Common myeloid progenitor, CD34-positive (primary cell): ENCODE data around the gene ADAMTS8.

Source experiments
- CTCF ChIA-PET: fragments of 350-600 bp; sonication (Branson Sonifier 250); formaldehyde crosslinking; loops from one replicate; lab custom pipeline; 2021; ENCODE audit warnings: antibody characterized with exemption; lab: Charles Lee
- POLR2A ChIA-PET: fragments of 350-600 bp; sonication (Branson Sonifier 250); formaldehyde crosslinking; loops from one replicate; lab custom pipeline; 2021; ENCODE audit warnings: antibody characterized with exemption; lab: Charles Lee
- DNase-seq, 3 donors: peaks; one replicate each; pipeline versions ENCODE4 v3.0.0 to v3.0.0-alpha.2; 2013
- H3K27ac ChIP-seq, 2 experiments: 1 replicate in 1 of 2; 2 replicates in 1 of 2; pipeline ENCODE4 v1.7.0; 2013; ENCODE audit warnings: inconsistent platforms in 2 of 2, low read length in 2 of 2, mild to moderate bottlenecking in 2 of 2, low read depth in 1 of 2, moderate library complexity in 1 of 2; ENCODE audit not compliant: severe bottlenecking in 2 of 2, insufficient read depth in 1 of 2, poor library complexity in 1 of 2
- H3K27me3 ChIP-seq, 5 experiments: replicated peaks in 2 of 5; 1 replicate in 3 of 5; 2 replicates in 2 of 5; pipeline versions ENCODE4 v1.6.1 to v1.7.0; 2013; ENCODE audit warnings: low read length in 4 of 5, mild to moderate bottlenecking in 2 of 5, moderate library complexity in 2 of 5, inconsistent platforms in 1 of 5; ENCODE audit not compliant: insufficient read depth in 5 of 5, control insufficient read depth in 4 of 5
- H3K36me3 ChIP-seq, 4 experiments: 1 replicate in 2 of 4; 2 replicates in 2 of 4; pipeline versions ENCODE4 v1.6.1 to v1.7.0; 2013; ENCODE audit warnings: low read length in 3 of 4, control low read depth in 1 of 4, mild to moderate bottlenecking in 1 of 4; ENCODE audit not compliant: control insufficient read depth in 4 of 4, insufficient read depth in 4 of 4
- H3K4me1 ChIP-seq, 4 experiments: 1 replicate in 3 of 4; 2 replicates in 1 of 4; pipeline versions ENCODE4 v1.6.1 to v1.7.1; 2013; ENCODE audit warnings: low read length in 3 of 4, mild to moderate bottlenecking in 3 of 4, control low read depth in 1 of 4, inconsistent platforms in 1 of 4, moderate library complexity in 1 of 4; ENCODE audit not compliant: control insufficient read depth in 4 of 4, insufficient read depth in 4 of 4; ENCODE audit errors: control extremely low read depth in 1 of 4
- H3K4me3 ChIP-seq, 7 experiments: 1 replicate in 4 of 7; 2 replicates in 3 of 7; pipeline versions ENCODE4 v1.5.1 to v1.7.0; 2013; ENCODE audit warnings: mild to moderate bottlenecking in 7 of 7, low read length in 6 of 7, moderate library complexity in 6 of 7, inconsistent platforms in 2 of 7, low read depth in 2 of 7, control low read depth in 1 of 7; ENCODE audit not compliant: insufficient read depth in 4 of 7, control insufficient read depth in 1 of 7; ENCODE audit errors: extremely low read depth in 1 of 7
- H3K9me3 ChIP-seq, 5 experiments: 1 replicate in 4 of 5; 2 replicates in 1 of 5; pipeline versions ENCODE4 v1.6.1 to v1.7.1; 2013; ENCODE audit warnings: low read length in 4 of 5, mild to moderate bottlenecking in 2 of 5, inconsistent platforms in 1 of 5, low read depth in 1 of 5, moderate library complexity in 1 of 5; ENCODE audit not compliant: control insufficient read depth in 4 of 5, insufficient read depth in 2 of 5; ENCODE audit errors: control extremely low read depth in 1 of 5
- WGBS: methylation state at CpG from one replicate; pipeline ENCODE4 v1.1.5; 2013; ENCODE audit not compliant: insufficient coverage; 5-methylcytosine and 5-hydroxymethylcytosine counted together

ADAMTS8 gene

GRCh38 chr11:130458410-130458729 lies 30.0 kb upstream of the ADAMTS8 start:
- H3K27ac ChIP-seq: no peak overlapping the region
- 80% methylated on average over 3 of the region's 4 CpGs for WGBS
- no peak for DNase-seq
- no peaks in the 10 kb centered on the region for H3K9me3 ChIP-seq
- ChIA-PET CTCF (no interaction called here), POLR2A (no interaction called here)
- no peaks in the 10 kb centered on the region for H3K4me1 ChIP-seq
- peaks cover 0 to 36% (median 4%) of the 10 kb centered on the region in 5 experiments for H3K27me3 ChIP-seq
- no peaks in the 10 kb centered on the region for H3K36me3 ChIP-seq
- no peak overlapping the region for H3K4me3 ChIP-seq

DNA sequence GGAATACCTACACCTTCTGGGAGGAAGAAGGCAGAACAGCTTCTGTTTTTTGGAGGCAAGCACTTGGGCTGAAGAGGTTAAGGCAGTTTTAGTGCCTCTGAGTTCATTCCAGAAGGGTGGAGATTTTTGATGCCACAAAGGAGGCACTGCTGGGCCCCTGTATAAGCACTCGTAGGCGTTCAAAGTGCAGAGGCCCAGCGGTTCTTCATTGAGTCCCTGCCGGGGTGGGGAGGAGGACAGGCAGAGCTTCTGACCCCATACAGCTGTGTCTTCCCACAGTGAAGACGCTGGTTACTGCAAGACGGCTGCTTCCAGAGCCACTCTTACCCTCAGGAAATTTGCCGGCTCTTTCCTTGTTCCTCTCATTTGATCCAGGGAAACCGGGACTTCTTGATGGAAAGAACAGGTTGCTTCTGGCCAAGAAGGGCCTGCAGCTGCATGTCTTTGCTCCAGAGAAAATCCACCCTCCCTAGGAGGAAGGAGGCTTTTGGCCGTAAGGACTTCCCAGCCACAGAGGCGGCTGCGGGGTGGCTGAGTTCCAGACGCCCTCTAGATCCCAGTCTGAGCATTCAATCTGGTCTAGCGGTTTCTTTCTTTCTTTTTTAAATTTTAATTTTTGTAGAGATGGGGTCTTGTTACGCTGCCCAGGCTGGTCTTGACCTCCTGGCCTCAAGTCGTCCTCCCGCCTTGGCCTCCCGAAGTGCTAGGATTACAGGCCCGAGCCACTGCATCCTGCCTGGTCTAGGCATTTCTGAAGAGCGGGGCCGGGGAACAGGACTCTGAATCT lies 29.4 kb upstream of the ADAMTS8 start:
- Histone ChIP-seq H3K4me3 (no peak overlapping the region), H3K4me1 (no peaks in the 10 kb centered on the region), H3K36me3 (no peaks in the 10 kb centered on the region), H3K9me3 (no peaks in the 10 kb centered on the region), H3K27me3 (peaks cover 0 to 41% (median 4%) of the 10 kb centered on the region in 5 experiments), H3K27ac (no peak overlapping the region)
- 96% methylated on average over 17 of the region's 20 CpGs for WGBS
- no peak for DNase-seq
- ChIA-PET CTCF (no interaction called here), POLR2A (no interaction called here)

DNA sequence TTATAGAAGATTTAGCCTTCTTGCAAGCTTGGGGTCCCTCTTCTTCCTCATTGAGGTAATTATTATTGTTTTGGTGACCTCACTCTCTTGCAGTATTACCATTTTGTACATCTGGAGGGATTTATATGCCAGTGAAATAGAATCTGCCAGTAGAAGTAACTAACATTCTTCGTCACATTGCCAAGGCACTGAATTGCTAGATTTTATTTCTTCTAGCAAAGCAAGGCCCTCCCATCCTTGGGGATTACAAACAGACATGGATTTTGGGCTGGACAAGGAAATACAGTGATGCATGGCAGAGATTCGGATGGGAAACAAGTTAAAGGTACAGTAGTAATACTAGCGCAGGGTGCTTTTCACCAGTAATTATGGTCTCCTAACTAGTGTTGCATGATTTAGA lies 27.9 kb upstream of the ADAMTS8 start:
- WGBS: 100% methylated on average over 3 of the region's 3 CpGs
- ChIA-PET POLR2A (no interaction called here), CTCF (interaction anchor here (1.1 kb wide), 1 partner anchor 406 kb away, joined by 4 read pairs; no protein-coding TSS in a partner anchor)
- H3K4me1 ChIP-seq: no peaks in the 10 kb centered on the region
- H3K36me3 ChIP-seq: no peaks in the 10 kb centered on the region
- H3K27me3 ChIP-seq: peaks cover 0 to 49% (median 11%) of the 10 kb centered on the region in 5 experiments
- H3K4me3 ChIP-seq: no peak overlapping the region
- H3K9me3 ChIP-seq: no peaks in the 10 kb centered on the region
- H3K27ac ChIP-seq: no peak overlapping the region
- DNase-seq: no peak

- no peak overlapping the region for H3K4me3 ChIP-seq
- DNase-seq: no peak
- CTCF ChIA-PET: interaction anchor here (1.1 to 1.4 kb wide), 2 partner anchors 11 to 407 kb away, joined by 3 to 4 read pairs; no protein-coding TSS in a partner anchor
- 95% methylated on average over 13 of the region's 15 CpGs for WGBS
- H3K9me3 ChIP-seq: no peaks in the 10 kb centered on the region
- H3K27me3 ChIP-seq: peaks cover 0 to 52% (median 13%) of the 10 kb centered on the region in 5 experiments
- H3K4me1 ChIP-seq: no peaks in the 10 kb centered on the region
- no peaks in the 10 kb centered on the region for H3K36me3 ChIP-seq
- POLR2A ChIA-PET: no interaction called here
- no peak overlapping the region for H3K27ac ChIP-seq
Measured at GRCh38 chr11:130455483-130456127, 27.2 kb upstream of the ADAMTS8 start.

- 91% methylated on average over 6 of the region's 12 CpGs for WGBS
- Histone ChIP-seq H3K9me3 (no peaks in the 10 kb centered on the region), H3K4me1 (peaks cover 0 to 2% (median 1%) of the 10 kb centered on the region in 4 experiments), H3K27ac (no peak overlapping the region), H3K27me3 (peaks cover 0 to 61% (median 21%) of the 10 kb centered on the region in 5 experiments), H3K36me3 (no peaks in the 10 kb centered on the region), H3K4me3 (no peak overlapping the region)
- ChIA-PET POLR2A (no interaction called here), CTCF (interaction anchor here (1.4 kb wide), 1 partner anchor 10 kb away, joined by 3 read pairs; no protein-coding TSS in a partner anchor)
- no peak for DNase-seq
Measured at GRCh38 chr11:130454491-130455252, 26.3 kb upstream of the ADAMTS8 start.

GRCh38 chr11:130452940-130453339 lies 24.5 kb upstream of the ADAMTS8 start:
- Histone ChIP-seq H3K9me3 (no peaks in the 10 kb centered on the region), H3K4me1 (peaks cover 2 to 20% (median 16%) of the 10 kb centered on the region in 4 experiments), H3K27me3 (peaks cover 0 to 79% (median 32%) of the 10 kb centered on the region in 5 experiments), H3K36me3 (no peaks in the 10 kb centered on the region), H3K4me3 (no peak overlapping the region), H3K27ac (no peak overlapping the region)
- 74% methylated on average over 5 of the region's 6 CpGs for WGBS
- DNase-seq: no peak
- ChIA-PET CTCF (interaction anchor here (0.8 to 1.0 kb wide), 4 partner anchors 11 to 18 kb away, joined by 3 read pairs; no protein-coding TSS in a partner anchor), POLR2A (no interaction called here)
